H9 (cell line): ENCODE data around the gene PPP1R7. TPM values are rescaled to one million over a fixed set of nuclear protein-coding genes. Genes with fewer than 3 reads are reported as not detected.

ENCODE experiments used
- DNase-seq: peaks from one replicate; pipeline ENCODE4 v3.0.0-alpha.2; 2017
- H2AFZ ChIP-seq: one replicate; pipeline ENCODE4 v1.6.1; 2013; ENCODE audit warnings: mild to moderate bottlenecking, low read length, control low read depth, moderate library complexity
- H2AK5ac ChIP-seq: 2 replicates; pipeline ENCODE4 v1.6.1; 2013; ENCODE audit warnings: low read length, control low read depth, mixed read lengths; ENCODE audit not compliant: insufficient read length
- H2BK120ac ChIP-seq: one replicate; pipeline ENCODE4 v1.6.1; 2013; ENCODE audit warnings: low read depth, mild to moderate bottlenecking, low read length, control low read depth, inconsistent platforms; ENCODE audit not compliant: poor library complexity, severe bottlenecking
- H2BK12ac ChIP-seq: 2 replicates; pipeline ENCODE4 v1.6.1; 2013; ENCODE audit warnings: low read length, control low read depth, mixed read lengths, low read depth; ENCODE audit not compliant: insufficient read length
- H2BK15ac ChIP-seq: 2 replicates; pipeline ENCODE4 v1.6.1; 2013; ENCODE audit warnings: low read depth, low read length, control low read depth
- H2BK20ac ChIP-seq: one replicate; pipeline ENCODE4 v1.6.1; 2013; ENCODE audit warnings: low read depth, mild to moderate bottlenecking, low read length, control low read depth, inconsistent platforms; ENCODE audit not compliant: poor library complexity, severe bottlenecking
- H2BK5ac ChIP-seq: 2 replicates; pipeline ENCODE4 v1.6.1; 2013; ENCODE audit warnings: low read length, control low read depth, mixed read lengths; ENCODE audit not compliant: insufficient read length
- H3K14ac ChIP-seq: 2 replicates; pipeline ENCODE4 v1.6.1; 2013; ENCODE audit warnings: low read length, control low read depth; ENCODE audit not compliant: insufficient read depth
- H3K18ac ChIP-seq: 2 replicates; pipeline ENCODE4 v1.6.1; 2013; ENCODE audit warnings: low read depth, mild to moderate bottlenecking, mixed read lengths, low read length, control low read depth; ENCODE audit not compliant: insufficient read length
- H3K23ac ChIP-seq: 2 replicates; pipeline ENCODE4 v1.6.1; 2013; ENCODE audit warnings: low read length, control low read depth, mixed read lengths, low read depth; ENCODE audit not compliant: insufficient read length
- H3K23me2 ChIP-seq: 2 replicates; pipeline ENCODE4 v1.6.1; 2013; ENCODE audit warnings: low read depth, mild to moderate bottlenecking, mixed read lengths, low read length, control low read depth; ENCODE audit not compliant: insufficient read length, poor library complexity, severe bottlenecking
- H3K27ac ChIP-seq: 2 replicates; pipeline ENCODE4 v1.5.1; 2013; ENCODE audit warnings: low read length, control low read depth, mixed read lengths, low read depth; ENCODE audit not compliant: insufficient read length
- H3K27me3 ChIP-seq: 2 replicates; pipeline ENCODE4 v1.6.1; 2013; ENCODE audit warnings: low read length, control low read depth, inconsistent platforms; ENCODE audit not compliant: insufficient read depth
- H3K4ac ChIP-seq: 2 replicates; pipeline ENCODE4 v1.6.1; 2013; ENCODE audit warnings: low read depth, mild to moderate bottlenecking, control low read depth, inconsistent platforms, low read length, moderate library complexity
- H3K4me1 ChIP-seq: 2 replicates; pipeline ENCODE4 v1.6.1; 2013; ENCODE audit warnings: low read length, control low read depth, inconsistent platforms; ENCODE audit not compliant: insufficient read depth
- H3K4me2 ChIP-seq: 2 replicates; pipeline ENCODE4 v1.6.1; 2013; ENCODE audit warnings: low read length, control low read depth, mixed read lengths; ENCODE audit not compliant: insufficient read length, insufficient read depth
- H3K56ac ChIP-seq: 2 replicates; pipeline ENCODE4 v1.6.1; 2013; ENCODE audit warnings: low read depth, mild to moderate bottlenecking, mixed read lengths, low read length, control low read depth; ENCODE audit not compliant: insufficient read length
- H3K79me1 ChIP-seq: 2 replicates; pipeline ENCODE4 v1.6.1; 2013; ENCODE audit warnings: low read depth, mild to moderate bottlenecking, moderate library complexity, low read length, control low read depth, inconsistent platforms; ENCODE audit not compliant: insufficient read depth, poor library complexity, severe bottlenecking
- H3K79me2 ChIP-seq: 2 replicates; pipeline ENCODE4 v1.6.1; 2013; ENCODE audit warnings: low read length, control low read depth, inconsistent platforms; ENCODE audit not compliant: insufficient read depth
- H3K9ac ChIP-seq: 2 replicates; pipeline ENCODE4 v1.6.1; 2013; ENCODE audit warnings: low read length, control low read depth, mixed read lengths; ENCODE audit not compliant: insufficient read length; ENCODE audit errors: extremely low read depth
- H3K9me3 ChIP-seq: one replicate; pipeline ENCODE4 v1.6.1; 2013; ENCODE audit warnings: low read depth, low read length, inconsistent platforms; ENCODE audit not compliant: control insufficient read depth
- H3T11ph ChIP-seq: one replicate; pipeline ENCODE4 v1.6.1; 2013; ENCODE audit warnings: mild to moderate bottlenecking, low read length, control low read depth, inconsistent platforms
- H4K20me1 ChIP-seq: one replicate; pipeline ENCODE4 v1.6.1; 2013; ENCODE audit not compliant: control insufficient read depth, insufficient read length, insufficient read depth
- H4K5ac ChIP-seq: 2 replicates; pipeline ENCODE4 v1.6.1; 2013; ENCODE audit warnings: low read depth, mild to moderate bottlenecking, mixed read lengths, low read length, control low read depth; ENCODE audit not compliant: insufficient read length
- H4K8ac ChIP-seq: replicated peaks from 2 replicates; pipeline ENCODE4 v1.6.1; 2013; ENCODE audit warnings: low read length, control low read depth, mixed read lengths, low read depth; ENCODE audit not compliant: insufficient read length
- H4K91ac ChIP-seq: 2 replicates; pipeline ENCODE4 v1.6.1; 2013; ENCODE audit warnings: low read depth, mild to moderate bottlenecking, moderate library complexity, mixed read lengths, low read length, control low read depth; ENCODE audit not compliant: insufficient read length
- H3K27ac Mint-ChIP-seq, 3 experiments: 2 replicates in 2 of 3; 3 replicates in 1 of 3; pipeline ENCODE4 v1.8.0; 2020 to 2021; ENCODE audit warnings: mixed read lengths in 3 of 3, mild to moderate bottlenecking in 1 of 3, moderate library complexity in 1 of 3
- H3K27me3 Mint-ChIP-seq: 2 replicates; pipeline ENCODE4 v1.8.0; 2021; ENCODE audit warnings: low read depth, mild to moderate bottlenecking, moderate library complexity, mixed read lengths
- H3K36me3 Mint-ChIP-seq, 3 experiments: 2 replicates in 2 of 3; 3 replicates in 1 of 3; pipeline ENCODE4 v1.8.0; 2020 to 2021; ENCODE audit warnings: low read depth in 3 of 3, mixed read lengths in 3 of 3; ENCODE audit not compliant: insufficient read depth in 1 of 3
- H3K4me1 Mint-ChIP-seq, 2 experiments: 2 replicates each; pipeline ENCODE4 v1.8.0; 2020; ENCODE audit warnings: mixed read lengths in 2 of 2
- H3K4me3 Mint-ChIP-seq, 2 experiments: 2 replicates in 1 of 2; 3 replicates in 1 of 2; pipeline ENCODE4 v1.8.0; 2020 to 2021; ENCODE audit warnings: mild to moderate bottlenecking in 2 of 2, mixed read lengths in 2 of 2, moderate library complexity in 1 of 2
- H3K9me3 Mint-ChIP-seq, 2 experiments: 2 replicates in 1 of 2; 3 replicates in 1 of 2; pipeline ENCODE4 v1.8.0; 2020; ENCODE audit warnings: mild to moderate bottlenecking in 2 of 2, mixed read lengths in 2 of 2, moderate library complexity in 1 of 2
- CTCF ChIP-seq: fragments of 200-600 bp; sonication (generic); conservative IDR thresholded peaks from 3 replicates; pipeline ENCODE4 v1.8.0; 2021; ENCODE audit warnings: antibody characterized with exemption, mild to moderate bottlenecking
- WGBS: extraction: QIAGEN DNeasy Blood & Tissue Kit; methylation state at CpG from one replicate; pipeline ENCODE4 v1.1.7; 2013; ENCODE audit warnings: missing lambda C conversion rate, low lambda C conversion rate, mixed read lengths; ENCODE audit not compliant: insufficient read length; ENCODE audit errors: extremely low coverage; 5-methylcytosine and 5-hydroxymethylcytosine counted together
- total RNA-seq: library from RNA; stranded (reverse); gene quantifications from 2 replicates; pipeline ENCODE4 v1.2.1, GENCODE V29; 2021

The PPP1R7 gene
- total RNA-seq, 1 experiment from 2014 or later = 60.2 TPM

GRCh38 chr2:241214209-241214608, 63.9 kb downstream of the PPP1R7 start:
- Histone ChIP-seq H2AFZ (no peak overlapping the region), H4K91ac (no peak overlapping the region), H3K27me3 (no peaks in the 10 kb centered on the region), H3T11ph (no peak overlapping the region), H3K4ac (no peak overlapping the region), H2BK5ac (no peak overlapping the region), H2BK20ac (no peak overlapping the region), H3K4me1 (peaks cover 4% of the 10 kb centered on the region; the same call in 1 of the 2 replicates), H3K14ac (no peak overlapping the region; the same call in 1 of the 2 replicates), H3K23ac (no peak overlapping the region), H2BK15ac (no peak overlapping the region), H3K4me2 (no peak overlapping the region), H4K8ac (no peak overlapping the region), H3K9me3 (no peaks in the 10 kb centered on the region), H2AK5ac (no peak overlapping the region), H3K79me2 (no peaks in the 10 kb centered on the region), H3K56ac (no peak overlapping the region), H4K5ac (no peak overlapping the region), H4K20me1 (peaks cover 2% of the 10 kb centered on the region), H2BK12ac (no peak overlapping the region), H3K9ac (no peak overlapping the region), H3K23me2 (peaks cover 13% of the 10 kb centered on the region), H3K18ac (no peak overlapping the region), H3K79me1 (no peaks in the 10 kb centered on the region), H2BK120ac (no peak overlapping the region), H3K27ac (no peak overlapping the region)
- H3K4me1 Mint-ChIP-seq = peaks cover 26 to 31% of the 10 kb centered on the region in 2 experiments
- peaks cover 10% of the 10 kb centered on the region for H3K27me3 Mint-ChIP-seq
- no CpG with 5 or more reads among the region's 10 CpGs for WGBS
- no peak overlapping the region for H3K27ac Mint-ChIP-seq
- no peaks in the 10 kb centered on the region for H3K36me3 Mint-ChIP-seq
- no peak for TF ChIP-seq CTCF
- H3K9me3 Mint-ChIP-seq = no peaks in the 10 kb centered on the region
- no peak for DNase-seq
- H3K4me3 Mint-ChIP-seq = no peak overlapping the region; a peak in 1 of 5 replicates
